ENCODE measurements around the gene CLBA1.

The CLBA1 gene

GRCh38 chr14:104968541-104969401, 16.8 kb upstream of the CLBA1 start:
- no peak for DNase-seq

GRCh38 chr14:104969741-104970230, 15.8 kb upstream of the CLBA1 start:
- DNase-seq = no peak

- DNase-seq = no peak
Observed at GRCh38 chr14:104970231-104971068, 15.1 kb upstream of the CLBA1 start.

- no peak for DNase-seq
Observed at GRCh38 chr14:104971447-104972240, 13.9 kb upstream of the CLBA1 start.

GRCh38 chr14:104972301-104973134, 13.1 kb upstream of the CLBA1 start:
- DNase-seq = no peak

GRCh38 chr14:104973135-104973384, 12.5 kb upstream of the CLBA1 start:
- no peak for DNase-seq

GRCh38 chr14:104973385-104974145, 12.0 kb upstream of the CLBA1 start:
- no peak for DNase-seq

GRCh38 chr14:104974146-104974541, 11.4 kb upstream of the CLBA1 start:
- DNase-seq = no peak

GRCh38 chr14:104974665-104975390, 10.8 kb upstream of the CLBA1 start:
- no peak for DNase-seq

GRCh38 chr14:104975481-104976197, 9.9 kb upstream of the CLBA1 start:
- no peak for DNase-seq

GRCh38 chr14:104976198-104977007, 9.2 kb upstream of the CLBA1 start:
- no peak for DNase-seq

GRCh38 chr14:104977008-104977680, 8.4 kb upstream of the CLBA1 start:
- no peak for DNase-seq

GRCh38 chr14:104977681-104978653, 7.6 kb upstream of the CLBA1 start, which contains the start of gene AHNAK2:
TSS of gene AHNAK2 (minus strand) at chr14:104978374. CDS start at chr14:104978237, 137 bp downstream.
- no peak for DNase-seq

GRCh38 chr14:104978746-104979691, 6.6 kb upstream of the CLBA1 start:
- DNase-seq = no peak

- no peak for DNase-seq
Observed at GRCh38 chr14:104979758-104980610, 5.6 kb upstream of the CLBA1 start.

Data from NCI-H1436 treated with DMSO at 0.1 percent for 48 hours (cell line).